Coronary artery (tissue), 2 donors: ENCODE data around the gene ANXA5.
"Not testable (repeated sequence)": the region's sequence is repeated elsewhere in the genome, so short reads cannot be mapped to it uniquely, and the experiment has no call there.

Source experiments
- DNase-seq: peaks from one replicate; pipeline ENCODE4 v3.0.0-alpha.2; 2017; ENCODE audit warnings: low spot score
- H3K27ac ChIP-seq, 2 donors: fragments of 200-600 bp; sonication (generic); one replicate each; pipeline ENCODE4 v1.5.1; 2016 to 2019
- H3K4me3 ChIP-seq: fragments of 200-600 bp; sonication (generic); 2 replicates; pipeline ENCODE4 v1.5.1; 2016; ENCODE audit warnings: mild to moderate bottlenecking, moderate library complexity
- CTCF ChIP-seq: fragments of 200-600 bp; sonication (generic); IDR thresholded peaks from one replicate; pipeline ENCODE4 v1.5.1; 2019; ENCODE audit warnings: antibody characterized with exemption

ANXA5 gene

GRCh38 chr4:121674696-121675095, 22.1 kb downstream of the ANXA5 start:
- H3K27ac ChIP-seq: no peak overlapping the region
- no peak for DNase-seq
- no peak overlapping the region for H3K4me3 ChIP-seq
- TF ChIP-seq CTCF: no peak

- no peak for DNase-seq
- H3K27ac ChIP-seq: no peak overlapping the region
- TF ChIP-seq CTCF: no peak
- no peak overlapping the region for H3K4me3 ChIP-seq
These were observed 22.6 kb downstream of the ANXA5 start for GRCh38 chr4:121674191-121674590.

GRCh38 chr4:121669163-121669550, 27.6 kb downstream of the ANXA5 start:
- no peak for TF ChIP-seq CTCF
- Histone ChIP-seq H3K27ac (no peak overlapping the region), H3K4me3 (no peak overlapping the region)
- DNase-seq: no peak

GRCh38 chr4:121668368-121669162, 28.2 kb downstream of the ANXA5 start:
- DNase-seq: no peak
- no peak overlapping the region for H3K4me3 ChIP-seq
- no peak for TF ChIP-seq CTCF
- no peak overlapping the region for H3K27ac ChIP-seq

- no peak for TF ChIP-seq CTCF
- Histone ChIP-seq H3K27ac (no peak overlapping the region), H3K4me3 (no peak overlapping the region)
- no peak for DNase-seq
These were observed 30.6 kb downstream of the ANXA5 start for GRCh38 chr4:121666091-121666679.

- Histone ChIP-seq H3K4me3 (no peak overlapping the region), H3K27ac (no peak overlapping the region)
- TF ChIP-seq CTCF: no peak
- DNase-seq: no peak
These were observed 31.4 kb downstream of the ANXA5 start for GRCh38 chr4:121665371-121665770.

GRCh38 chr4:121662225-121662624, 34.6 kb downstream of the ANXA5 start:
- Histone ChIP-seq H3K27ac (no peak overlapping the region), H3K4me3 (no peak overlapping the region)
- TF ChIP-seq CTCF: no peak
- no peak for DNase-seq

- not testable (repeated sequence) for H3K4me3 ChIP-seq, DNase-seq, H3K27ac ChIP-seq
These were observed 36.4 kb downstream of the ANXA5 start for GRCh38 chr4:121660175-121660933.
